NCI-H1092 treated with DMSO at 0.1 percent for 48 hours (cell line): ENCODE results near the gene SF3B1.

Experiments used
- DNase-seq: peaks from one replicate; lab custom pipeline; 2025; lab: John Stamatoyannopoulos, UW

SF3B1 gene

GRCh38 chr2:197340591-197340990 is 94.2 kb downstream of the SF3B1 start:
- DNase-seq, result no peak
